GM19238 (cell line): ENCODE data around the gene C3orf18.
A peak's percentile ranks its signal among the peaks of the same experiment; 100 is the strongest.

Source experiments
- DNase-seq: peaks from one replicate; pipeline ENCODE4 v3.0.0; 2011; ENCODE audit warnings: low spot score; ENCODE audit not compliant: insufficient read length

Gene C3orf18

GRCh38 chr3:50603261-50604109 is 35.9 kb upstream of the C3orf18 start:
- DNase-seq: no peak

DNA sequence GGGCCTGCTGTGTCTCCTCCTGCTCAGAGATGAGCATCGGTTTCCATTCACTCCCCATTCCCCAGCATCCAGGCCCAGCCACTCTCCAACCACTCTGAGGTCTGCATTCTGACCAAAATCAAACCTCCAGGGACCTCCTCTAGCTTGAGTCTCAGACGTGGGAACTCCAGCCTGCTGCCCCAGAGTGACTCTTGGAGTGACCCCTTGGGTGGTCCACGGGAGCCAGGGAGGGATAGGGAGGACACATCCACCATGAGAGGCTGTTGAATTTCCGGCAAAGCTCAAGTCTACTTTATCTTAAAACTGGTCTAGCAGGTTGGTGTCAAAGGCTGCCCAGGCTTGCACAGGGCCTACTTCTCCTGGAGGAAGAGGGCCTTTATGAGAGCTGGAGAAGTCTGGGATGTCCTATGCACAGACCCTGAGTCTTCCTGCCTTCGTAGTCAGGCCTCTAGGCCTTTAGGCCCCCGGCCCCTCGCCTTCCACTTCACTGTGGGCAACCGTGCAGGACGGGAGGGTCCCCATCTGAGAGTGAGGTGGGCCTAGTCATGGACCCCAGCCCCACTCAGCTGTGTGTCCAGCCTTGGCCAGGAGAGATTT is 35.1 kb upstream of the C3orf18 start:
- DNase-seq: no peak

DNA sequence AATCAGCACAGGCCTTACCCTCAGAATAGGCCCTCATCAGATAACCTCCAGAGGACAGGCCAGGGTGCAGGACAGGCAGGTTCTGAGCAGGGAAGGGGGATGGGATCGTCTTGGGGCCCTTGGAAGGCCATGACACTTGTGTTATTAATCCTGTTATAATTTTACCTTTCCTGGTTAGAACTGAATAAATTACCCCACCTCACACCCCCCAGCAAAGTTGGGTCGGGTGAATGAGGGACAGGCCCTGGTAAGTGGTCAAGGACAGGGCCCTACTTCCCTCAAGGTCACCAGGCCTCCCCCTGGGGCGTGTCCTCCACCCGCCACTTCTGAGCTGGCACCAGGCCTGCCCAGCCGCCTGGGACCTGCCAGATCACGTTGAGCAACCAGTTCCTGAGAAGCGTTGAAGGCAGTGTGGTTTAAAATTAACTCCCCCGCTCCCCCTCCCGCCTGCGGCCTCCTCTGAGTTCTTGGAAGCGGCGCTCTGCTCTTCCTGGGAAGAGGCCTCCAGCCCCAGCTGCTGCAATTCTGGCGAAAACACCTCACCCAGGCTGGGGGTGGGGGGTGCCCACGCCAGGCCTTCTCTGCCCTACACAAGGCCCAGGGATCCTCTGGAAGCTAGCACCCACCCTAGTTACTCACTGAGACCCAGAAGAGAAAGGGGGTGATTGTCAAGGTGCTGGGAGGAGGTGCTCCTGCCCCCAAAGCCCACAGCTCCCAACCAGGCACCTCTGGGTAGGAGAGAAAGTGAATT is 33.5 kb upstream of the C3orf18 start:
- DNase-seq: peak; percentile 69

- no peak for DNase-seq
These were observed 32.7 kb upstream of the C3orf18 start for GRCh38 chr3:50600141-50600753.

DNA sequence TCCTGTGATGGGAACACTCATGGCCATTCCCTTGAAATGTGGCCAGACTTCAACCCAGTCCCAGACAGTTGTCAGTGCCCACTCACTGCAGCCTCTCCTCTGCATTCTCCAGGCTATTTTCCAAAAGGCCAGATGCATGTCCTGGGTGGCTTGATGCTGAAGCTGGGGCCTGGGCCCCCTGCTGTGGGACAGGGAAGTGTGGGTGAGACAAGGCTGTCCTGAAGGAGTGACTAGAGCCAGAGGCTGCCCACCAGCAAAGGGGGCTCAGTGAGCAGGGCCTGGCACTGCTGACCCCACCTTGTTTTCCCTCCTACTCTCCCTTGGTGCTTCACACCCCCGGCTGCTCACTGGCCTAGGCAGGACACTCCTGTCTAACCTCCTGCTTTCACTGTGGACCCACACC is 32.2 kb upstream of the C3orf18 start:
- no peak for DNase-seq

- no peak for DNase-seq
These were observed 31.7 kb upstream of the C3orf18 start for GRCh38 chr3:50599115-50599715.

DNA sequence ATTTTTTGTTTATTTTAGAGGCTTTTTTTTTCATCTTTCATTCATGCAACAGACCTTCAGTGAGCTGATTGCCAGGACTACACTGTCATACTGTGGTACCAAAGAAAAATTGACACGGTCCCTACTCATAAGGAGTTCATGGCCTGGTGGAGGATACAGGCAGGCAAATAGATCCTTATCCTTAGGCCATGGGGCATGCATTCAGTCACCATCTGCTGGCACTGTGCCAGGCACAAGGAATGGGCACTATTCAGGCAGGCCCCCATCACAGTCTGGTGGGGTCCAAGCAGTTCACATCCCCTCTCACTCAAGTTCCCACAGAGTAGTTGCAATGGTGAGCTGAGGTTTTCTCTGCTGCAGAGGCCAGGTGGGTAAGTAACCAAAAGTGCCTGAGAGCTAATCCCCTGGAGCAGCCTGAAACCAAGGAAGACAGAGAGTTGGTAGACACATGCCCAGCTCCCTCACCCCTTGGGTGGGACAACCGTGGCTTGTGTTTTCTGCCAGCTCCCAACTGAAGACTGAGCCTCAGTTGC is 26.8 kb upstream of the C3orf18 start:
- no peak for DNase-seq

GRCh38 chr3:50592568-50592967 is 25.0 kb upstream of the C3orf18 start:
- DNase-seq: no peak

DNA sequence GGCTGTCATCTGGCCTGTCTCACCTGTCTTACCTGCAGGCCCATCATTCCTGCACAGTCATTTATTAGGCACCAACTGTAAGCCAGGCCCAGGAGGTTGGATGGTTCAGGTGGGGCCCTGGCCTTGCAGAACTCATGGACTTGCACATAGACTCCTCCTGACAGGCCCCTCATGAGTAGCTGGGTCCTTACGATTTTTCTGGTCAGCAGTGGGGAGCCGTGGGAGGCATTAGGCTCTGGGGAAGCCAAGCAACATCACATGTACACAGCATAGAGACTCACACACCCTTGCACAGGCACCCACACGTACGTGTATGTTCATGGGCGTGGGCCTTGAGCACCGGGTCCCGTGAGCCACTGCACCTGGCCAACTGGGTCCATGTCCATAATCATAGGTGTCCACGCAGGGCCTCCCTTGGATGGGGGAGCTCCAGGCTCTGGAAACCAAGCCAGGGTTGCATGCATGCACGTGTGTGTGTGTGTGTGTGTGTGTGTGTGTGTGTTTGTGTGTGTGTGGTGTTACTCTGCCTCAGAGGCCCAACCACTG is 23.7 kb upstream of the C3orf18 start:
- no peak for DNase-seq

- DNase-seq: no peak
These were observed 21.3 kb upstream of the C3orf18 start for GRCh38 chr3:50588759-50589433.

DNA sequence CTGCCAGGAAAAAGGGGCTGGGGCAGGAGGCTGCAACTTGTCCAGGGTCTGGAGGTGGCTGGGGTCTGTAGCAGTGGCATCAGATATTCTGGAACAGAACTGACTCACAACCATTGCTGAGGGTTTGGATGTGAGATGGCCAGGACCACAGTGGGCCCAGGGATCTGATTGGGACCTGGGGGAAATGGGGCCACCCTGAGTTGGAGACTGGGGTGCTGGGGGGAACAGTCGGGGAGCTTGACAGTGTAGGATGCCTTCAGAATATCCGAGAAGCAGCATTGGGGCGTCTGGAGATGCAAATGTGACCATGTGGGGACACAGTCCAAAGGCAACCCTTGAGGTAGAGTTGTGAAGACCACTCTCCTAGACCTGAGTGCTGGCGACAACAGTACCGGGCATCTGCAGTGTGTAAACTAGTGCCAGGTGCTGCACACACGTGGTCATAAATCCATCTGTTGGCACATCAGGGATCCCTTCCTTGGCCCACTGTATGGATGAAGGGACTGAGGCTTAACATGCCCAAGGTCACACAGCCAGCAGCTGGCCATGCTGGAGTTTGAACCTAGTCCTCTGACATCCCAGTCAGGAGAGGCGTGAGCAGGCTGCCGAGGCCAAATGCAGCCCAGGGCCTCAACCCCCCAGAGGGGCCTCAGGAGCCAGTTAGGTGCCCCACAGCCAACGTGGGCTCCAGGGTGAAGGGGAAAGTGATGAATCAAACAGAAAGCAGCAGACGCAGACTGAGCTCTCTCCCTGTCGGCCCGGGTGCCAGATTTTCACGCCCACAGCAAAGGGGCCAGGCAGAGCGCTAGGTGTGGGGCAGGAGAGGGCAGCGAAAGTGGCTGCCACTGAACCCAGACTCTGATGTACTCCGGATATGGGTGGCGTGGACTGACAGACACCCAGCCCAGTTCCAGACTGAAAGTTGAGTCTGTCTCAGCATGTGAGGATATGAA is 20.5 kb upstream of the C3orf18 start:
- DNase-seq: peak; percentile 41

GRCh38 chr3:50587373-50587772 is 19.8 kb upstream of the C3orf18 start:
- no peak for DNase-seq

DNA sequence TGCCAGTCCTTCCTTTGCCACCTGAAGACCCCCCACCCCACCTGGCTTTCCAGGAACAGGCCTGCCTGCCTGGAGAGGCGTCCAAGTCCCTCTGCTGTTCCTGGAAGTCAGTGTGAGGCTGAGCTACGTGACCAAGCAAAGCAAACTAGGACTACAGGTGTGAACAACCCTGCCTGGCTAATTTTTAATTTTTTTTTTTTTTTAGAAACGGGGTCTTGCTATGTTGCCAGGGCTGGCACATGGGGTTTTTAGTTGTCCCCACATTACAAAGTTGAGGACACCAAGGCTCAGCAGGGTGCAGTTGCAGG is 19.2 kb upstream of the C3orf18 start:
- DNase-seq: no peak

DNA sequence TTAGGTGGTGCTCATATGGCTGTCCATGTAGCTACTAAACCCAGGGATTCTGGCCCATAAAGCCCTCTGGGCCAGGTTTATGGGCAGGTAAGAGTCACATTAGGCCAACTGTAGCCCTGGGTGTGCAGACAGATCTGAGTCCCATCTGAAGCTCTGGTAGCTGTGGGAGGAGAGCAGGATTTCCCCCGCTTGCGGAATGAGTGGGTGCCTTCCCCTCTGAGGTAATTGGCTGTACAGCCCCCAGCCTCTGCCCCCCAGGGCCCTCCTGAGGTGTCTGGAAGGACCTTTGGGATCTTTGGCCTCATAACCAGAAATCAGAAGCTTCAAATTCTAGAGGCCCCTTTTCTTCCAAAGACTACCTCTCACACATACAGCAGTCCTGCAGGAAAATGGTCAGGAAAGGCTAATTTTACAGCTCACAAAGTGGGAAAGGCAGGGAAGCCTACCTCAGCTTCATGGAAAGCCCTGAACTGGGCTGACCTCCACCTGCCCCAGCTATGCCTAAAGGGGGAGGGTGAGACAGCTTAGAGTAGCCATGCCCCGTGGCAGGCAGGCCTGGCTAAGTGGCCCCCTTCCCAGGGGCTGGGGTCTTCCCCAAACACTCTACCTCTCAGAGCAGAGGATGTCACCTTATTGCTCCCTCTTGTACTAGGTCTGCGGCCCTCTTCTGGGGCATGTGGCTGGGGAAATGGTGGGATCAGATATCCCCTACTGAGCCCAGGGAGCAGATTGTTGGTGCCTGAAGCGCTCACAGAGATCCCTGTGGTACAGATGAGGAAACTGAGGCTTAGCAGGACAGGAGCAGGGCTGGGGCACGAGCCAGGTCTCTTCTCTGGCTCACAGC is 18.6 kb upstream of the C3orf18 start:
- DNase-seq: no peak

- no peak for DNase-seq
These were observed 16.8 kb upstream of the C3orf18 start for GRCh38 chr3:50584391-50584790.

GRCh38 chr3:50583897-50584296 is 16.4 kb upstream of the C3orf18 start:
- DNase-seq: no peak

- no peak for DNase-seq
These were observed 14.5 kb upstream of the C3orf18 start for GRCh38 chr3:50582083-50582482.

DNA sequence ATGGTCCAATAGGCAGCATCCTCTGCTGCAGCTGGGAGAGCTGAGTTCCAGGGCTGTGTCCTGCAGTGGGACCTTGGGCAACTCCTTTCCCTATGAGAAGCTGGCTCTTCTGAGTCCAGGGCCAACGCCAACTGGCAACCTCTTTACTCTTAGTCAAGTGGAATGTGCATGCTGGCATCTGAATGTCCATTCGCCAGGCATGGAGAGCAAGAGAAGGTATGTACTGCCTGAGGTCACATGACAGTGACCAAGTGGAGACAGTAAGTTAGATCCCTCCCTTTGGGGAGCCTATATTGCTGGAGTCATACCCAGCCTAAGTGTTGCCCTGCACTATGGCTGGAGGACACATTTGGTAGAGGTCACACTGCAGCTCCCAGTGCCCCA is 13.9 kb upstream of the C3orf18 start:
- DNase-seq: no peak
